ENCODE measurements around the gene SPATA6. TPM values are rescaled to one million over a fixed set of nuclear protein-coding genes. Genes with fewer than 3 reads are reported as not detected.
"Not testable (repeated sequence)": the region's sequence is repeated elsewhere in the genome, so short reads cannot be mapped to it uniquely, and the experiment has no call there.

SPATA6 gene
- total RNA-seq (2013) = 7.6 TPM
- polyA plus RNA-seq (1 to 10 TPM; 7.4 to 8.0 (median 7.8) TPM), polyA minus RNA-seq (2.4 and 2.8 TPM in 2 replicates), total RNA-seq (3.2 to 16.4 (median 12.2) reads per million in 11 experiments)

DNA sequence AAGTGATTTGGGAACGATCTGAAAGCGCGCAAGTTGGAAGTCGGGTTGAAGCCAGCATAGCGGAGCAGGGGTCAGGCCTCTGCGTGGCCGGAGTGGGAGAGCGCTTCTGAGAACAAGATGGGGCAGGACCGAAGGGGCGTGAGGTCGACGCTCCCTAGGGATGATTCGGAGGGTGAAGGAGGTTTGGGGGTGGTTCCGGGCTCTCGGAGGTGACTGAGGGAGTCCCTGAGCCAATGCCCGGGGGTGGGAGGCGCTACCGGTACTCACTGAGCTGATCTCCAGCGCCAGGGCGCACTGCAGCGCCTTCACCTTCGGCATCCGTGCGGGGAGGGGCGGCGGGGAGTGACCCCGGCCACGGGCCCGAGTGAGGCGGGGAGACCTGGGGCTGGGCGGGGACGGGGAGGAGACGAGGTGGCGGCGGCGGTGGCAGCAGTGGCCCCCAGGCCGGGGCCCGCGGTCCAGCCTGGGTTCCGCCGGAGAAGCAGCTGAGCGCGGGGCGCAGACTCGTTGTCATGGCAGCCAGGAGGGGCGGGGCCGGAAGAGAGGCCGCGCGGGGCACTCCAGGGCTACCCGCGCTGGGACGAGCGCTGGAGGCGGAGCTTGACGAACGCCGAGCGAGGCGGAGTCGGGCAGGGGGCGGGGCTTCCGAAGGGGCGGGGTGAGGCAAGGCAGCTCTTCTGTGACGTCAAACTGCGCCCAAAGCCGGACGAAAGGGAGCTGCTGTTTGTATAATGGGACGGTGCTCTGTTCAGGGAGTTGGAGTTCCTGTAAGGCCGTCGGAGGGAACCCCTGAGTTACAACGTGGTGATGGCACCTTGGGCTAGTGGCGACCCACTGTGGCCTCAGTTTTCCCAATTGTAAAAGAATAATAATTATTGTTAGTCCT lies at the start of gene SPATA6:
SPATA6 (minus strand) TSS at position 514 of the 886 bp plus-strand sequence; CDS start at position 318, 196 bp downstream.
- peak within 1 kb of the TSS; percentile 65 for H3K9ac ChIP-seq (ENCODE audit: insufficient read depth, low read length, poor library complexity, severe bottlenecking)
- WGBS (ENCODE audit: insufficient coverage) = under 1% methylated on average over 65 of the region's 73 CpGs
- intact Hi-C loops (cut with micrococcal nuclease) = no loop called here

DNA sequence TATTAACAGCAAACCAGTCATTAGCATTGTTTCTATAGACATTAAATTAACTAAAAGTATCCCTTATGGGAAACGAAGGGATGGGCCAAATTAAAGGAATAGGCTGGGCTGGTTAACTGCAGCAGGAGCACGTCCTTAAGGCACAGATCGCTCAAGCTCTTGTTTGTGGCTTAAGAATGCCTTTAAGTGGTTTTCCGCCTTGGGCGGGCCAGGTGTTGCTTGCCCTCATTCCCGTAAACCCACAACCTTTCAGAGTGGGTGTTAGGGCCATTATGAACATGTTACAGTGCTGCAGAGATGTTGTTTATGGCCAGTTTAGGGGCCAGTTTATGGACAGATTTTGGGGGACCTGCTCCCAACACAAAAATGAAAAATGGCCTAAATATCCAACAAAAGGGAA lies 47.9 kb upstream of the SPATA6 start:
- H3K4me2 ChIP-seq (replicated peaks; ENCODE audit: extremely low read depth, low read length, poor library complexity, severe bottlenecking); H3K9ac ChIP-seq (ENCODE audit: insufficient read depth, low read length, poor library complexity, severe bottlenecking); DNase-seq; H3K4me1 ChIP-seq (ENCODE audit: control insufficient read depth in 1 of 2, insufficient read depth in 2 of 2, low read length in 2 of 2); H3K9me3 Mint-ChIP-seq; H3K27ac Mint-ChIP-seq; H3K4me1 Mint-ChIP-seq; H4K20me1 ChIP-seq (ENCODE audit: insufficient read depth, low read length); H3K36me3 Mint-ChIP-seq; H3K4me3 ChIP-seq (replicated peaks in 1 of 3; ENCODE audit: low read depth in 2 of 3, low read length in 3 of 3); H3K27me3 ChIP-seq (ENCODE audit: control insufficient read depth in 2 of 2, insufficient read depth in 2 of 2, low read length in 2 of 2); H3K79me2 ChIP-seq (ENCODE audit: insufficient read depth, low read length); H2AFZ ChIP-seq (ENCODE audit: insufficient read depth, low read depth, low read length, poor library complexity, severe bottlenecking); H3K36me3 ChIP-seq (replicated peaks in 1 of 2; ENCODE audit: control insufficient read depth in 1 of 2, insufficient read depth in 2 of 2, low read length in 2 of 2); H3K9me3 ChIP-seq (replicated peaks in 1 of 2; ENCODE audit: control insufficient read depth in 1 of 2, insufficient read depth in 1 of 2, low read length in 2 of 2); intact Hi-C loops (cut with micrococcal nuclease); H3K27ac ChIP-seq (ENCODE audit: low read depth in 1 of 2, low read length in 2 of 2); H3K27me3 Mint-ChIP-seq (ENCODE audit: low read depth in 3 of 3); H3K4me3 Mint-ChIP-seq: not testable (repeated sequence)
- 100% methylated on average over 3 of the region's 6 CpGs for WGBS (ENCODE audit: insufficient coverage)

More for the DNA sequence above, at the start of gene SPATA6:
- Mint-ChIP-seq H3K4me1 (peaks cover 36% of the 10 kb centered on the region), H3K9me3 (peaks cover 0 to 9% (median 8%) of the 10 kb centered on the region in 7 donors), H3K27ac (peak within 1 kb of the TSS; percentile 83 to 95 (median 86)), H3K36me3 (no peaks in the 10 kb centered on the region), H3K4me3 (peak within 1 kb of the TSS; percentile 93 to 99), H3K27me3 (ENCODE audit: low read depth in 3 of 3) (peaks cover 0 to 4% (median 1%) of the 10 kb centered on the region in 3 donors)
- TF ChIP-seq, protein P1, sequence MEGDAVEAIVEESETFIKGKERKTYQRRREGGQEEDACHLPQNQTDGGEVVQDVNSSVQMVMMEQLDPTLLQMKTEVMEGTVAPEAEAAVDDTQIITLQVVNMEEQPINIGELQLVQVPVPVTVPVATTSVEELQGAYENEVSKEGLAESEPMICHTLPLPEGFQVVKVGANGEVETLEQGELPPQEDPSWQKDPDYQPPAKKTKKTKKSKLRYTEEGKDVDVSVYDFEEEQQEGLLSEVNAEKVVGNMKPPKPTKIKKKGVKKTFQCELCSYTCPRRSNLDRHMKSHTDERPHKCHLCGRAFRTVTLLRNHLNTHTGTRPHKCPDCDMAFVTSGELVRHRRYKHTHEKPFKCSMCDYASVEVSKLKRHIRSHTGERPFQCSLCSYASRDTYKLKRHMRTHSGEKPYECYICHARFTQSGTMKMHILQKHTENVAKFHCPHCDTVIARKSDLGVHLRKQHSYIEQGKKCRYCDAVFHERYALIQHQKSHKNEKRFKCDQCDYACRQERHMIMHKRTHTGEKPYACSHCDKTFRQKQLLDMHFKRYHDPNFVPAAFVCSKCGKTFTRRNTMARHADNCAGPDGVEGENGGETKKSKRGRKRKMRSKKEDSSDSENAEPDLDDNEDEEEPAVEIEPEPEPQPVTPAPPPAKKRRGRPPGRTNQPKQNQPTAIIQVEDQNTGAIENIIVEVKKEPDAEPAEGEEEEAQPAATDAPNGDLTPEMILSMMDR (IDR thresholded peaks at IDR 0.05) = no peak
- Histone ChIP-seq H3K9me3 (replicated peaks in 1 of 2; ENCODE audit: control insufficient read depth in 1 of 2, insufficient read depth in 1 of 2, low read length in 2 of 2) (peaks cover 0 to 9% of the 10 kb centered on the region in 2 donors), H3K79me2 (ENCODE audit: insufficient read depth, low read length) (no peaks in the 10 kb centered on the region), H3K4me2 (replicated peaks; ENCODE audit: extremely low read depth, low read length, poor library complexity, severe bottlenecking) (peak within 1 kb of the TSS; percentile 90), H3K27ac (ENCODE audit: low read depth in 1 of 2, low read length in 2 of 2) (peak within 1 kb of the TSS; percentile 48 to 71), H3K4me1 (ENCODE audit: control insufficient read depth in 1 of 2, insufficient read depth in 2 of 2, low read length in 2 of 2) (peaks cover 27 to 30% of the 10 kb centered on the region in 2 donors), H3K36me3 (replicated peaks in 1 of 2; ENCODE audit: control insufficient read depth in 1 of 2, insufficient read depth in 2 of 2, low read length in 2 of 2) (no peaks in the 10 kb centered on the region), H3K4me3 (replicated peaks in 1 of 3; ENCODE audit: low read depth in 2 of 3, low read length in 3 of 3) (peak within 1 kb of the TSS; percentile 65 to 92 (median 69)), H3K27me3 (ENCODE audit: control insufficient read depth in 2 of 2, insufficient read depth in 2 of 2, low read length in 2 of 2) (no peaks in the 10 kb centered on the region), H4K20me1 (ENCODE audit: insufficient read depth, low read length) (no peaks in the 10 kb centered on the region), H2AFZ (ENCODE audit: insufficient read depth, low read depth, low read length, poor library complexity, severe bottlenecking) (peak within 1 kb of the TSS; percentile 94)
- peak; percentile 93 to 96 (median 96) for DNase-seq

All from CD14-positive monocyte (primary cell).